Caco-2 (cell line): ENCODE measurements around the gene MYOF. TPM values are rescaled to one million over a fixed set of nuclear protein-coding genes. Genes with fewer than 3 reads are reported as not detected.

Experiments
- BruUV-seq: library from RNA; stranded (reverse); fragments of 400-500 nt; replicated peaks from 2 replicates; lab custom pipeline; 2021; lab: Mats Ljungman, UMichigan
- CTCF ChIA-PET: fragments of 300-600 bp; sonication (Branson Sonifier 250); formaldehyde crosslinking; loops from one replicate; lab custom pipeline; 2022; ENCODE audit warnings: antibody characterized with exemption; lab: Charles Lee
- POLR2A ChIA-PET: fragments of 300-600 bp; sonication (Branson Sonifier 250); formaldehyde crosslinking; loops from one replicate; lab custom pipeline; 2022; ENCODE audit warnings: antibody characterized with exemption; lab: Charles Lee
- DNase-seq, 2 experiments: peaks; one replicate each; pipeline versions ENCODE4 v3.0.0 to v3.0.0-alpha.2; 2020 to 2022
- H3K27me3 ChIP-seq: replicated peaks from 2 replicates; pipeline ENCODE4 v1.6.0; 2011; ENCODE audit warnings: low read length; ENCODE audit not compliant: control insufficient read depth, insufficient read depth
- H3K36me3 ChIP-seq: 2 replicates; pipeline ENCODE4 v1.5.1; 2011; ENCODE audit warnings: low read length; ENCODE audit not compliant: control insufficient read depth, insufficient read depth
- H3K4me1 ChIP-seq: fragments of 250-450 bp; sonication (Bioruptor Pico); 2 replicates; pipeline ENCODE4 v1.5.1; 2020; ENCODE audit warnings: mild to moderate bottlenecking
- H3K4me3 ChIP-seq: 2 replicates; pipeline ENCODE4 v1.5.1; 2011; ENCODE audit warnings: low read depth, mild to moderate bottlenecking, control low read depth, low read length
- H3K9me3 ChIP-seq: fragments of 250-450 bp; sonication (Bioruptor Pico); 2 replicates; pipeline ENCODE4 v1.5.1; 2020; ENCODE audit warnings: mild to moderate bottlenecking, moderate library complexity
- H3K27ac Mint-ChIP-seq: one replicate; pipeline ENCODE4 v1.8.0; 2022; ENCODE audit warnings: mixed read lengths; ENCODE audit not compliant: unreplicated experiment
- H3K27me3 Mint-ChIP-seq: one replicate; pipeline ENCODE4 v1.8.0; 2022; ENCODE audit warnings: mixed read lengths; ENCODE audit not compliant: insufficient read depth, unreplicated experiment
- H3K36me3 Mint-ChIP-seq: one replicate; pipeline ENCODE4 v1.8.0; 2022; ENCODE audit warnings: mild to moderate bottlenecking, mixed read lengths; ENCODE audit not compliant: insufficient read depth, unreplicated experiment
- H3K4me1 Mint-ChIP-seq: one replicate; pipeline ENCODE4 v1.8.0; 2022; ENCODE audit warnings: low read depth, mixed read lengths; ENCODE audit not compliant: unreplicated experiment
- H3K4me3 Mint-ChIP-seq: one replicate; pipeline ENCODE4 v1.8.0; 2022; ENCODE audit warnings: mild to moderate bottlenecking, moderate library complexity, mixed read lengths; ENCODE audit not compliant: unreplicated experiment
- H3K9me3 Mint-ChIP-seq: one replicate; pipeline ENCODE4 v1.8.0; 2022; ENCODE audit warnings: mixed read lengths; ENCODE audit not compliant: unreplicated experiment
- intact Hi-C: fragments of 100-400 bp; cut with micrococcal nuclease; formaldehyde crosslinking; loops from one replicate; pipeline ENCODE4 v1.10.0; 2022; ENCODE audit not compliant: unreplicated experiment
- total RNA-seq: library from RNA; stranded (reverse); gene quantifications from 2 replicates; pipeline ENCODE4 v1.2.3, GENCODE V29; 2022
- TF ChIP-seq, protein P1 (sequence below), 2 experiments: fragments of 200-600 bp in 1 of 2; IDR thresholded peaks; 1 replicate in 1 of 2; 2 replicates in 1 of 2; pipeline versions ENCODE4 v1.5.1 to v1.8.0; 2011 to 2022; ENCODE audit warnings: antibody characterized with exemption in 1 of 2, control low read depth in 1 of 2, inconsistent platforms in 1 of 2, low read depth in 1 of 2, low read length in 1 of 2, mild to moderate bottlenecking in 1 of 2, moderate library complexity in 1 of 2; ENCODE audit not compliant: insufficient read depth in 1 of 2, severe bottlenecking in 1 of 2, unreplicated experiment in 1 of 2

MYOF gene
- total RNA-seq, 1 experiment from 2014 or later, result 148 TPM

DNA sequence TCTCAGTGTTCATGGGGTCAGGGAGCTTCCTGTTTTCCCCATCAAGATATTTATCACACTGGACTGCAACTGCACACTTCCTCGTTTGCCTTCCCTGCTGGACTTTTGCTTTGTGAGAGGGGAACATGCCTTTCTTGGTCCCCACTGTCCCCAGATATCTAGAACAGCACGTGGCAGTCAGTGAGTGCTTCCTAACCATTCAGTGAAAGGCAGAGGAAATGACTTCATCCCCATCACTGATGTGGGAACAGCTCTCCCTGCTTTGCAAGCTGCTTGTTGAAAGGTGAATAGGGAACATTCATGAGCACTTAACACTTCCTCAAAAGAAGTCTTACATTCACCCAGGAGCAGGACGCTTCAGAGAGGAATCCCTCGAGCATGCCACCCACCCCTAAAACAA is 135.4 kb downstream of the MYOF start:
- no peaks in the 10 kb centered on the region for H3K4me1 Mint-ChIP-seq
- H3K9me3 Mint-ChIP-seq, result no peaks in the 10 kb centered on the region
- no TSS peak for BruUV-seq
- intact Hi-C loops, result no loop called here
- H3K4me3 ChIP-seq, result no peak overlapping the region
- TF ChIP-seq, protein P1, sequence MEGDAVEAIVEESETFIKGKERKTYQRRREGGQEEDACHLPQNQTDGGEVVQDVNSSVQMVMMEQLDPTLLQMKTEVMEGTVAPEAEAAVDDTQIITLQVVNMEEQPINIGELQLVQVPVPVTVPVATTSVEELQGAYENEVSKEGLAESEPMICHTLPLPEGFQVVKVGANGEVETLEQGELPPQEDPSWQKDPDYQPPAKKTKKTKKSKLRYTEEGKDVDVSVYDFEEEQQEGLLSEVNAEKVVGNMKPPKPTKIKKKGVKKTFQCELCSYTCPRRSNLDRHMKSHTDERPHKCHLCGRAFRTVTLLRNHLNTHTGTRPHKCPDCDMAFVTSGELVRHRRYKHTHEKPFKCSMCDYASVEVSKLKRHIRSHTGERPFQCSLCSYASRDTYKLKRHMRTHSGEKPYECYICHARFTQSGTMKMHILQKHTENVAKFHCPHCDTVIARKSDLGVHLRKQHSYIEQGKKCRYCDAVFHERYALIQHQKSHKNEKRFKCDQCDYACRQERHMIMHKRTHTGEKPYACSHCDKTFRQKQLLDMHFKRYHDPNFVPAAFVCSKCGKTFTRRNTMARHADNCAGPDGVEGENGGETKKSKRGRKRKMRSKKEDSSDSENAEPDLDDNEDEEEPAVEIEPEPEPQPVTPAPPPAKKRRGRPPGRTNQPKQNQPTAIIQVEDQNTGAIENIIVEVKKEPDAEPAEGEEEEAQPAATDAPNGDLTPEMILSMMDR (IDR thresholded peaks at IDR 0.05; ENCODE audit: insufficient read depth in 1 of 2, low read depth in 1 of 2, low read length in 1 of 2, severe bottlenecking in 1 of 2, unreplicated experiment in 1 of 2), result no peak
- no peaks in the 10 kb centered on the region for H3K27me3 ChIP-seq
- no peak overlapping the region for H3K27ac Mint-ChIP-seq
- no peaks in the 10 kb centered on the region for H3K4me1 ChIP-seq
- H3K27me3 Mint-ChIP-seq, result no peaks in the 10 kb centered on the region
- no peaks in the 10 kb centered on the region; the same call in none of the 2 replicates for H3K36me3 ChIP-seq
- CTCF ChIA-PET, result no interaction called here
- POLR2A ChIA-PET, result no interaction called here
- no peak overlapping the region for H3K4me3 Mint-ChIP-seq
- DNase-seq, result no peak
- H3K36me3 Mint-ChIP-seq, result peaks cover 90% of the 10 kb centered on the region
- H3K9me3 ChIP-seq, result no peaks in the 10 kb centered on the region

DNA sequence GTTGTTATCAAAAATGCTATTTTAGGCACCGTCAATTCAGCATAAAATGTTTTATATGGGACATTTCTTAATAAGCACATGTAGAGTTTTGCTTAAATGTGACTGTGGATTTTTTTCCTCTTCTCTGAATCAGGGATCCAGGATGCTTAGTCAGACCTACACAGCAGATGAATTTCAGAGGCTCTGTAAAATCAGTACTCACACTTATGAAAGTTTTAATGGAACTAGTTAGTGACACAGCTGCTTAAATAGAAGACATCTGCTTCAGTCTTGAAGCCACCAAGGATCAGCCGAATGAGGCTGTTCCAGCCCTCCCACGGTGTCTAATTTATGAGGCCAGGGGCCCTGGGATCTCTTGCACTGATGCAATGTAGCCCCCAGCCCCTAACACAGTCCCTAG is 136.0 kb downstream of the MYOF start:
- POLR2A ChIA-PET, result no interaction called here
- CTCF ChIA-PET, result no interaction called here
- no peaks in the 10 kb centered on the region for H3K9me3 Mint-ChIP-seq
- no peaks in the 10 kb centered on the region for H3K27me3 Mint-ChIP-seq
- Histone ChIP-seq H3K36me3 (no peaks in the 10 kb centered on the region; the same call in 1 of the 2 replicates), H3K9me3 (no peaks in the 10 kb centered on the region), H3K27me3 (no peaks in the 10 kb centered on the region), H3K4me3 (no peak overlapping the region), H3K4me1 (no peaks in the 10 kb centered on the region)
- intact Hi-C loops, result no loop called here
- TF ChIP-seq, protein P1 (IDR thresholded peaks at IDR 0.05; ENCODE audit: insufficient read depth in 1 of 2, low read depth in 1 of 2, low read length in 1 of 2, severe bottlenecking in 1 of 2, unreplicated experiment in 1 of 2), result no peak
- no peak overlapping the region for H3K4me3 Mint-ChIP-seq
- H3K4me1 Mint-ChIP-seq, result no peaks in the 10 kb centered on the region
- peaks cover 89% of the 10 kb centered on the region for H3K36me3 Mint-ChIP-seq
- BruUV-seq, result no TSS peak
- no peak overlapping the region for H3K27ac Mint-ChIP-seq
- DNase-seq, result no peak

GRCh38 chr10:93344691-93345090 is 137.4 kb downstream of the MYOF start:
- Histone ChIP-seq H3K4me1 (no peaks in the 10 kb centered on the region), H3K4me3 (no peak overlapping the region), H3K9me3 (no peaks in the 10 kb centered on the region), H3K27me3 (no peaks in the 10 kb centered on the region), H3K36me3 (no peaks in the 10 kb centered on the region; the same call in 1 of the 2 replicates)
- TF ChIP-seq, protein P1 (IDR thresholded peaks at IDR 0.05; ENCODE audit: insufficient read depth in 1 of 2, low read depth in 1 of 2, low read length in 1 of 2, severe bottlenecking in 1 of 2, unreplicated experiment in 1 of 2), result no peak
- ChIA-PET POLR2A (no interaction called here), CTCF (no interaction called here)
- no peak overlapping the region for H3K27ac Mint-ChIP-seq
- H3K4me1 Mint-ChIP-seq, result no peaks in the 10 kb centered on the region
- no peak overlapping the region for H3K4me3 Mint-ChIP-seq
- intact Hi-C loops, result no loop called here
- no peaks in the 10 kb centered on the region for H3K9me3 Mint-ChIP-seq
- no peak for DNase-seq
- peaks cover 90% of the 10 kb centered on the region for H3K36me3 Mint-ChIP-seq
- H3K27me3 Mint-ChIP-seq, result no peaks in the 10 kb centered on the region
- BruUV-seq, result no TSS peak
